Loucy (cell line): ENCODE results near the gene SHMT2.
A peak's percentile ranks its signal among the peaks of the same experiment; 100 is the strongest.

Source experiments
- H2AFZ ChIP-seq: fragments of 200-600 bp; sonication (generic); 2 replicates; pipeline ENCODE4 v1.6.0; 2016; ENCODE audit warnings: antibody characterized with exemption, mild to moderate bottlenecking, low read length, moderate library complexity
- H3F3A ChIP-seq: fragments of 200-600 bp; 2 replicates; pipeline ENCODE4 v1.6.0; 2016; ENCODE audit warnings: antibody characterized with exemption, low read depth, mild to moderate bottlenecking
- H3K27me3 ChIP-seq: fragments of 200-600 bp; sonication (generic); 2 replicates; pipeline ENCODE4 v1.6.1; 2014; ENCODE audit warnings: low read length, mild to moderate bottlenecking; ENCODE audit not compliant: insufficient read depth, poor library complexity, severe bottlenecking
- H3K36me3 ChIP-seq: fragments of 200-600 bp; sonication (generic); 2 replicates; pipeline ENCODE4 v1.6.1; 2016; ENCODE audit warnings: low read length; ENCODE audit not compliant: insufficient read depth
- H3K4me1 ChIP-seq: fragments of 200-600 bp; sonication (generic); 2 replicates; pipeline ENCODE4 v1.5.1; 2014; ENCODE audit warnings: low read length, mild to moderate bottlenecking; ENCODE audit not compliant: insufficient read depth, poor library complexity, severe bottlenecking
- H3K4me2 ChIP-seq: fragments of 200-600 bp; sonication (generic); 2 replicates; pipeline ENCODE4 v1.6.0; 2014; ENCODE audit warnings: antibody characterized with exemption, low read length, low read depth, mild to moderate bottlenecking; ENCODE audit not compliant: poor library complexity, severe bottlenecking
- H3K4me3 ChIP-seq: fragments of 200-600 bp; sonication (generic); 2 replicates; pipeline ENCODE4 v1.5.1; 2014; ENCODE audit warnings: low read length, mild to moderate bottlenecking, mixed read lengths; ENCODE audit not compliant: poor library complexity, severe bottlenecking
- H3K79me2 ChIP-seq: fragments of 200-600 bp; sonication (generic); 2 replicates; pipeline ENCODE4 v1.6.1; 2014; ENCODE audit warnings: low read length; ENCODE audit not compliant: insufficient read depth
- H3K9ac ChIP-seq: fragments of 200-600 bp; sonication (generic); 2 replicates; pipeline ENCODE4 v1.6.0; 2014; ENCODE audit warnings: mild to moderate bottlenecking, low read depth, low read length, moderate library complexity; ENCODE audit not compliant: poor library complexity, severe bottlenecking
- H3K9me2 ChIP-seq: fragments of 200-600 bp; sonication (generic); replicated peaks from 2 replicates; pipeline ENCODE4 v1.6.1; 2016; ENCODE audit warnings: low read depth, low read length, mixed read lengths
- H3K9me3 ChIP-seq: fragments of 200-600 bp; sonication (generic); 2 replicates; pipeline ENCODE4 v1.6.1; 2014; ENCODE audit warnings: mild to moderate bottlenecking, antibody characterized with exemption, low read length, low read depth; ENCODE audit not compliant: insufficient read depth
- H4K20me1 ChIP-seq: fragments of 200-600 bp; sonication (generic); 2 replicates; pipeline ENCODE4 v1.6.0; 2014; ENCODE audit warnings: antibody characterized with exemption, low read length, mild to moderate bottlenecking; ENCODE audit not compliant: insufficient read depth, poor library complexity, severe bottlenecking
- EZH2phosphoT487 ChIP-seq: fragments of 200-600 bp; IDR thresholded peaks from 2 replicates; pipeline ENCODE4 v1.6.1; 2018; ENCODE audit warnings: antibody characterized with exemption, mild to moderate bottlenecking, moderate library complexity, borderline replicate concordance
- TF ChIP-seq, protein P1 (sequence below): fragments of 200-600 bp; sonication (generic); conservative IDR thresholded peaks from 2 replicates; pipeline ENCODE4 v1.5.1; 2014; ENCODE audit warnings: mild to moderate bottlenecking, antibody characterized with exemption, low read length

SHMT2 gene

GRCh38 chr12:57240066-57240921, 10.8 kb downstream of the SHMT2 start:
- H3K9me3 ChIP-seq: no peaks in the 10 kb centered on the region
- no peaks in the 10 kb centered on the region for H3K36me3 ChIP-seq
- no peaks in the 10 kb centered on the region for H3F3A ChIP-seq
- TF ChIP-seq EZH2phosphoT487: no peak
- TF ChIP-seq, protein P1, sequence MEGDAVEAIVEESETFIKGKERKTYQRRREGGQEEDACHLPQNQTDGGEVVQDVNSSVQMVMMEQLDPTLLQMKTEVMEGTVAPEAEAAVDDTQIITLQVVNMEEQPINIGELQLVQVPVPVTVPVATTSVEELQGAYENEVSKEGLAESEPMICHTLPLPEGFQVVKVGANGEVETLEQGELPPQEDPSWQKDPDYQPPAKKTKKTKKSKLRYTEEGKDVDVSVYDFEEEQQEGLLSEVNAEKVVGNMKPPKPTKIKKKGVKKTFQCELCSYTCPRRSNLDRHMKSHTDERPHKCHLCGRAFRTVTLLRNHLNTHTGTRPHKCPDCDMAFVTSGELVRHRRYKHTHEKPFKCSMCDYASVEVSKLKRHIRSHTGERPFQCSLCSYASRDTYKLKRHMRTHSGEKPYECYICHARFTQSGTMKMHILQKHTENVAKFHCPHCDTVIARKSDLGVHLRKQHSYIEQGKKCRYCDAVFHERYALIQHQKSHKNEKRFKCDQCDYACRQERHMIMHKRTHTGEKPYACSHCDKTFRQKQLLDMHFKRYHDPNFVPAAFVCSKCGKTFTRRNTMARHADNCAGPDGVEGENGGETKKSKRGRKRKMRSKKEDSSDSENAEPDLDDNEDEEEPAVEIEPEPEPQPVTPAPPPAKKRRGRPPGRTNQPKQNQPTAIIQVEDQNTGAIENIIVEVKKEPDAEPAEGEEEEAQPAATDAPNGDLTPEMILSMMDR: no peak
- H3K4me2 ChIP-seq: peak overlapping the region; percentile 76
- no peaks in the 10 kb centered on the region for H3K27me3 ChIP-seq
- H4K20me1 ChIP-seq: peaks cover under 1% of the 10 kb centered on the region
- no peaks in the 10 kb centered on the region for H3K79me2 ChIP-seq
- peak overlapping the region; percentile 69 for H3K9ac ChIP-seq
- H3K4me3 ChIP-seq: peak overlapping the region; percentile 74
- H3K4me1 ChIP-seq: peaks cover 13% of the 10 kb centered on the region
- no peaks in the 10 kb centered on the region for H3K9me2 ChIP-seq
- H2AFZ ChIP-seq: peak overlapping the region; percentile 66

- no peaks in the 10 kb centered on the region for H3K79me2 ChIP-seq
- no peaks in the 10 kb centered on the region for H3K27me3 ChIP-seq
These were observed 11.5 kb downstream of the SHMT2 start for GRCh38 chr12:57240926-57241401.

DNA sequence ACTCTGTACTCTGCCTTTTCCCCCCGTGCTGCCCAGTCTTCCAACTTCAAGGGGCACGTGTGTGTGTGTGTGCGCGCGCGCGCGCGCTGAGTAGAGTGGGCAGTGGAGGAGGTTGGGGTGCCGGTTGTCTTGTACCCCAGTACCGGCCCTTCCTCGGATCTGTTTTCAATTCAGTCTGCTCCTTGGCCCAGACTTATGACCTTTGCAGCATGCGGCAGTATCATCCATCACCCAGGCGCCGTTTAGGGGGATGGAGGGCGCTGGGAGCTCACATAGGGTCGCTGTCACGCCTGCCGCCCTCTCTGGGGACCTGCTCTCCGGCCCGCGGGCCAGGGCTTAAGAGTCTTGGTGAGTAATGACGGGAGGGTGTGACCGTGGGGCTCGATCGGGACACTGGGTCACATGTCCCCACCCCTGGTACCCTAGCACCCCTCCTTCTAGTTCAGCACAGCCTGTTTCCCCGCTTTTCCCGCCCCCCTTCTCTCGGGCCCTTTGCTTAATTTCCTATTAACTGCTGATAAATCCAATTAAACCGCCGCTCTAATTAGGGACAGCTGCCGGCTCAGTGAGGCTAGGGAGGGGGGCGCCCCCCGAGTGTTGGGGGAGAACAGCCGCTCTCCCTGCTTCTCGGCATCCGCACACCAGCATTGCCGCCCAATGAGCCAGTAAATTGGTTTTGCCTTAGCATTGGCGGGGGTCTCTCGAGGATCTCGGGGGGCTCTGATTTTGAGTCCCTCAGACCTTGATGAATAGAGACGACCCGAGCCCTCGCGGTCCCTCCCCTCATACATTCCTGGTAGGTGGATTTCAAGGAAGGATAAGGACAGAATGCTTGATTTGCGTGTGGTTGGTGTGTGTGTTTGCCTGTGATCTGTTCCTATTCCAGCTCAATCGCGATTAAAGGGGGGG, 12.1 kb downstream of the SHMT2 start:
- Histone ChIP-seq H3K4me2 (peak overlapping the region; percentile 90), H3K9me3 (no peaks in the 10 kb centered on the region), H3K4me1 (peaks cover 13% of the 10 kb centered on the region), H3K27me3 (no peaks in the 10 kb centered on the region), H3F3A (no peaks in the 10 kb centered on the region), H3K9ac (no peak overlapping the region), H3K79me2 (no peaks in the 10 kb centered on the region), H3K36me3 (no peaks in the 10 kb centered on the region), H4K20me1 (no peaks in the 10 kb centered on the region), H2AFZ (no peak overlapping the region), H3K4me3 (no peak overlapping the region), H3K9me2 (no peaks in the 10 kb centered on the region)
- TF ChIP-seq EZH2phosphoT487: no peak
- TF ChIP-seq, protein P1: no peak

More at GRCh38 chr12:57240926-57241401, 11.5 kb downstream of the SHMT2 start:
- no peaks in the 10 kb centered on the region for H3K9me2 ChIP-seq
- H3K4me2 ChIP-seq: peak overlapping the region; percentile 76
- TF ChIP-seq, protein P1: no peak
- no peak for TF ChIP-seq EZH2phosphoT487
- H3K9me3 ChIP-seq: no peaks in the 10 kb centered on the region
- no peaks in the 10 kb centered on the region for H4K20me1 ChIP-seq
- no peak overlapping the region for H2AFZ ChIP-seq
- peak overlapping the region; percentile 74 for H3K4me3 ChIP-seq
- H3K9ac ChIP-seq: no peak overlapping the region
- H3F3A ChIP-seq: no peaks in the 10 kb centered on the region
- H3K4me1 ChIP-seq: peaks cover 13% of the 10 kb centered on the region
- H3K36me3 ChIP-seq: no peaks in the 10 kb centered on the region
